ENCODE results near the gene PDZRN3. TPM values are rescaled to one million over a fixed set of nuclear protein-coding genes. Genes with fewer than 3 reads are reported as not detected.

The PDZRN3 gene
- total and polyA plus RNA-seq, 2 donors from 2014 or later = 9.5 to 13.2 TPM

- peak overlapping the region; percentile 42 to 85 (median 79) for H3K4me3 ChIP-seq (ENCODE audit: low read length in 3 of 3)
- H3K9ac ChIP-seq (ENCODE audit: low read length in 3 of 3) = peak overlapping the region; percentile 25 to 60 (median 54)
- no peaks in the 10 kb centered on the region for H3K9me3 ChIP-seq (ENCODE audit: control insufficient read depth in 2 of 3, insufficient read depth in 1 of 3, low read length in 3 of 3)
- H3K36me3 ChIP-seq (ENCODE audit: control insufficient read depth in 2 of 3, insufficient read depth in 3 of 3, low read length in 3 of 3) = no peaks in the 10 kb centered on the region
- H3K27me3 ChIP-seq (ENCODE audit: control insufficient read depth, insufficient read depth, low read length) = no peaks in the 10 kb centered on the region
- H3K27ac ChIP-seq (ENCODE audit: low read depth in 2 of 2, low read length in 2 of 2) = peak overlapping the region; percentile 59 to 85
- peaks cover 0 to 15% (median 9%) of the 10 kb centered on the region in 3 donors for H3K4me1 ChIP-seq (ENCODE audit: control insufficient read depth in 2 of 3, insufficient read depth in 2 of 3, low read depth in 1 of 3, low read length in 3 of 3)
- intact Hi-C loops (cut with DNase I) = no loop called here
- FAIRE-seq = no peak
- DNase-seq = peak in 2 of 5 donors; percentile 12 to 19
- TF ChIP-seq CTCF (IDR thresholded peaks at IDR 0.05; ENCODE audit: borderline replicate concordance, extremely low read depth, insufficient read depth) = no peak
These were observed 1.4 kb downstream of the PDZRN3 start for GRCh38 chr3:73623346-73623745.

GRCh38 chr3:73622091-73622805 is 2.5 kb downstream of the PDZRN3 start:
- Histone ChIP-seq H3K9ac (ENCODE audit: low read length in 3 of 3) (peak overlapping the region in 2 of 3 donors; percentile 13 to 51), H3K27me3 (ENCODE audit: control insufficient read depth, insufficient read depth, low read length) (no peaks in the 10 kb centered on the region), H3K4me1 (ENCODE audit: control insufficient read depth in 2 of 3, insufficient read depth in 2 of 3, low read depth in 1 of 3, low read length in 3 of 3) (peaks cover 0 to 15% (median 9%) of the 10 kb centered on the region in 3 donors), H3K36me3 (ENCODE audit: control insufficient read depth in 2 of 3, insufficient read depth in 3 of 3, low read length in 3 of 3) (no peaks in the 10 kb centered on the region), H3K9me3 (ENCODE audit: control insufficient read depth in 2 of 3, insufficient read depth in 1 of 3, low read length in 3 of 3) (no peaks in the 10 kb centered on the region), H3K4me3 (ENCODE audit: low read length in 3 of 3) (peak overlapping the region; percentile 44 to 85 (median 56)), H3K27ac (ENCODE audit: low read depth in 2 of 2, low read length in 2 of 2) (peak overlapping the region; percentile 80 to 85)
- intact Hi-C loops (cut with DNase I) = no loop called here
- FAIRE-seq = no peak
- peak; percentile 72 to 82 (median 76) for DNase-seq
- no peak for TF ChIP-seq CTCF (IDR thresholded peaks at IDR 0.05; ENCODE audit: borderline replicate concordance, extremely low read depth, insufficient read depth)

- intact Hi-C loops (cut with DNase I) = no loop called here
- FAIRE-seq = no peak
- no peaks in the 10 kb centered on the region for H3K9me3 ChIP-seq (ENCODE audit: control insufficient read depth in 2 of 3, insufficient read depth in 1 of 3, low read length in 3 of 3)
- DNase-seq = peak in 2 of 5 donors; percentile 20 to 39
- peak overlapping the region; percentile 44 to 85 (median 56) for H3K4me3 ChIP-seq (ENCODE audit: low read length in 3 of 3)
- peak overlapping the region; percentile 80 to 85 for H3K27ac ChIP-seq (ENCODE audit: low read depth in 2 of 2, low read length in 2 of 2)
- H3K9ac ChIP-seq (ENCODE audit: low read length in 3 of 3) = peak overlapping the region; percentile 13 to 51 (median 26)
- peaks cover 0 to 15% (median 9%) of the 10 kb centered on the region in 3 donors for H3K4me1 ChIP-seq (ENCODE audit: control insufficient read depth in 2 of 3, insufficient read depth in 2 of 3, low read depth in 1 of 3, low read length in 3 of 3)
- no peak for TF ChIP-seq CTCF (IDR thresholded peaks at IDR 0.05; ENCODE audit: borderline replicate concordance, extremely low read depth, insufficient read depth)
- no peaks in the 10 kb centered on the region for H3K36me3 ChIP-seq (ENCODE audit: control insufficient read depth in 2 of 3, insufficient read depth in 3 of 3, low read length in 3 of 3)
- no peaks in the 10 kb centered on the region for H3K27me3 ChIP-seq (ENCODE audit: control insufficient read depth, insufficient read depth, low read length)
These were observed 3.4 kb downstream of the PDZRN3 start for GRCh38 chr3:73621388-73621787.
